Skeletal muscle satellite cell (primary cell): ENCODE measurements around the gene DPP8.
A peak's percentile ranks its signal among the peaks of the same experiment; 100 is the strongest.

ENCODE experiments used
- H3K27me3 ChIP-seq: 2 replicates; pipeline ENCODE4 v1.7.0; 2013; ENCODE audit warnings: low read length; ENCODE audit not compliant: control insufficient read depth, insufficient read depth
- H3K36me3 ChIP-seq: 2 replicates; pipeline ENCODE4 v1.7.0; 2013; ENCODE audit warnings: mild to moderate bottlenecking, control low read depth, low read length; ENCODE audit not compliant: insufficient read depth
- H3K4me1 ChIP-seq: 2 replicates; pipeline ENCODE4 v1.7.0; 2013; ENCODE audit warnings: low read length; ENCODE audit not compliant: control insufficient read depth, insufficient read depth
- H3K4me2 ChIP-seq: 2 replicates; pipeline ENCODE4 v1.7.0; 2013; ENCODE audit warnings: mild to moderate bottlenecking, low read length
- H3K4me3 ChIP-seq: 2 replicates; pipeline ENCODE4 v1.7.0; 2013; ENCODE audit warnings: low read length
- H3K9ac ChIP-seq: 2 replicates; pipeline ENCODE4 v1.7.0; 2013; ENCODE audit warnings: mild to moderate bottlenecking, low read depth, low read length, moderate library complexity
- H3K9me3 ChIP-seq: replicated peaks from 2 replicates; pipeline ENCODE4 v1.7.0; 2013; ENCODE audit warnings: mild to moderate bottlenecking, control low read depth, low read length

The DPP8 gene

GRCh38 chr15:65423150-65423975 lies 94.1 kb downstream of the DPP8 start:
- Histone ChIP-seq H3K27me3 (peaks cover 48% of the 10 kb centered on the region), H3K36me3 (no peaks in the 10 kb centered on the region), H3K4me3 (peak overlapping the region; percentile 67), H3K4me1 (peaks cover 25% of the 10 kb centered on the region), H3K4me2 (peak overlapping the region; percentile 62), H3K9ac (no peak overlapping the region), H3K9me3 (no peaks in the 10 kb centered on the region)

DNA sequence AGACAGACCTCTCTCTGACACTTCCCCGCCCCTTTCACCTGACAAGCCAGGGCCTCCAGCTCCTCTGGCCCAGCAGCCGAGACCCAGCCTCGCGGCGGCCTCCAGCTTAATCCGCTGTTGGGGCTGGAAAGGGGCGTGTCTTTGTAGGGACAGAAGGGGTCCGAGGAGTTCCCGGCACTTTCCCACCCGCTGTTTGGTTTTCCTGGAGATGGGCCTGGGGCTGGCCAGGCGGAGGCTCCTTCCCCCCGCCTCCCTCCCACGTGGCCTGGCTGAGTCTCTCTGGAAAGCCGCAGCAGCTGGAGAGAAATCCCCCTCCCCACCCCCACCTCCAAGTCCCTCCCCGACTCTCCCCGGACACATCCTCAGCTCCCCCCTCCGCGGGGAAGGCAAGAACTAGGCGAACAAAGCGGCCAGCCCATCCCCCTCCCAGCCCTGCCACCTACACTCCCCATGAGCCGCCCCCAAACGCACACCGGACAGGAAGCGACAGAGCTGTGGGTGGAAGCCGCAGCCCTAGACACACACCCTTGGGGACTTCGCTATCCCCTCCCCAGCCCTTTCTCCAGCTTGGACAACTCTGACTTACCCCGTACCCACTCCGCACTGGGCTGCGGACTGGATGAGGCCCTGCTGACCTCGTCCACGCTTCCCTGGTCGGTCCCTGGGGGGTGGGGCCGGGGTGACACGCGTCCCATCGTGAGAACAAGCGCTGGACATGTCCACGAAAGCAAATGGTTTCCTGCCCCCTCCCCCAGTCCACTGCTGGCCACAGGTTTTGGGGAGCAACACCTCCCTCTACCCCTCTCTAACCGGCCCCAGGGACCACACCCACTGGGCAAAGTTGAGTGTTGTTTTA lies 95.9 kb downstream of the DPP8 start:
- Histone ChIP-seq H3K4me3 (peak overlapping the region; percentile 67), H3K9me3 (no peaks in the 10 kb centered on the region), H3K4me2 (peak overlapping the region; percentile 94), H3K4me1 (peaks cover 33% of the 10 kb centered on the region), H3K36me3 (no peaks in the 10 kb centered on the region), H3K9ac (peak overlapping the region; percentile 59), H3K27me3 (peaks cover 65% of the 10 kb centered on the region)

DNA sequence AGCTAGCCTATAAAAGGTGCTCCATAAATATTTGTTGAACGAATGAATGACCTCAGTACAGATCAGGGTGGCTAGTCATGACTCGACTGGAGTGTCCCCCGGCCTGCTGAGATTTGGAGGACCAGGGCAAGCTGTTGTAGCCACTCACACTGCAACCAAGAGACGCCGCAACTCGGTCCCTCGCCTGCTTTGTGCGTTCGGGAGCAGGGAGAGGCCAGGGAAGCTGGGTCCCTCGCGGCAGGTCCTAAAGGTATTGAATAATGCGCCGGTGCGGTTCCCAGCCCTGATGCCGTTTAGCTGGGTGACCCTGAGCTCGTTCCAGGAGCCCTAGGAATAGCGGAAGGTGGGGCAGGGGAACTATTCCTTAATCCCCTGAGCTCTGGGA lies 96.5 kb downstream of the DPP8 start:
- peaks cover 65% of the 10 kb centered on the region for H3K27me3 ChIP-seq
- no peaks in the 10 kb centered on the region for H3K9me3 ChIP-seq
- H3K4me1 ChIP-seq = peaks cover 35% of the 10 kb centered on the region
- H3K4me2 ChIP-seq = peak overlapping the region; percentile 94
- peak overlapping the region; percentile 67 for H3K4me3 ChIP-seq
- H3K9ac ChIP-seq = peak overlapping the region; percentile 59
- no peaks in the 10 kb centered on the region for H3K36me3 ChIP-seq

GRCh38 chr15:65418596-65418995 lies 98.9 kb downstream of the DPP8 start:
- Histone ChIP-seq H3K9ac (no peak overlapping the region), H3K27me3 (peaks cover 72% of the 10 kb centered on the region), H3K9me3 (no peaks in the 10 kb centered on the region)

DNA sequence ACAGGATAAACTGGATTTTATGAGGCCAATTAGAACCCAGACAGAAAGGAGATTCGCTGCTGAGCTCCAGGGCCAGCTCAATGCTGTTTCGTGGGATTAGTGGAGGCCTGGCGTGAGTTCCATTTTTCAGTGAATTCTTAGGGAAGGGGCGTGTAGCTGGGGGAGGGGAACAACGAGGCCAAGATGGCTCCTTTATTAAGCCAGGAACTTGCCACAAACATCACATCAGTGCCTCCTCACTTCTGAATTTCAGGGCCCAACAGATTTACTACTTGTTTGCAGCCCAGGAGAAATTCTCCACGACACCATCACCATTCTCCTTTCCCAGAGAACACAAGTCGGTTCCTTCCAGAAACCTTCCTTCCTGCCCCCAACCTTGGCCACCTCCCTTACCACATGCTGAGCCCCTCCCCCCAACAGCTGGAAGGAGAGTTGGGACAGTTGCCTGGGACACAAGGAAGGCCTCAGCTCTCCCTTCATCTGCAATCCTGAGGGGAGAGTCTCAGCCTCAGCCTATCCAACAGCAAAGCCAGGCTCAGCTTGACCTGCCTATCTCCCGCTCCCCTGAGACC lies 100.6 kb downstream of the DPP8 start:
- Histone ChIP-seq H3K9ac (no peak overlapping the region), H3K4me3 (no peak overlapping the region), H3K27me3 (peaks cover 62% of the 10 kb centered on the region), H3K4me2 (peak overlapping the region; percentile 12), H3K4me1 (peaks cover 40% of the 10 kb centered on the region), H3K9me3 (no peaks in the 10 kb centered on the region), H3K36me3 (no peaks in the 10 kb centered on the region)

More at GRCh38 chr15:65418596-65418995, 98.9 kb downstream of the DPP8 start:
- Histone ChIP-seq H3K36me3 (no peaks in the 10 kb centered on the region), H3K4me2 (no peak overlapping the region), H3K4me1 (peaks cover 47% of the 10 kb centered on the region), H3K4me3 (no peak overlapping the region)

DNA sequence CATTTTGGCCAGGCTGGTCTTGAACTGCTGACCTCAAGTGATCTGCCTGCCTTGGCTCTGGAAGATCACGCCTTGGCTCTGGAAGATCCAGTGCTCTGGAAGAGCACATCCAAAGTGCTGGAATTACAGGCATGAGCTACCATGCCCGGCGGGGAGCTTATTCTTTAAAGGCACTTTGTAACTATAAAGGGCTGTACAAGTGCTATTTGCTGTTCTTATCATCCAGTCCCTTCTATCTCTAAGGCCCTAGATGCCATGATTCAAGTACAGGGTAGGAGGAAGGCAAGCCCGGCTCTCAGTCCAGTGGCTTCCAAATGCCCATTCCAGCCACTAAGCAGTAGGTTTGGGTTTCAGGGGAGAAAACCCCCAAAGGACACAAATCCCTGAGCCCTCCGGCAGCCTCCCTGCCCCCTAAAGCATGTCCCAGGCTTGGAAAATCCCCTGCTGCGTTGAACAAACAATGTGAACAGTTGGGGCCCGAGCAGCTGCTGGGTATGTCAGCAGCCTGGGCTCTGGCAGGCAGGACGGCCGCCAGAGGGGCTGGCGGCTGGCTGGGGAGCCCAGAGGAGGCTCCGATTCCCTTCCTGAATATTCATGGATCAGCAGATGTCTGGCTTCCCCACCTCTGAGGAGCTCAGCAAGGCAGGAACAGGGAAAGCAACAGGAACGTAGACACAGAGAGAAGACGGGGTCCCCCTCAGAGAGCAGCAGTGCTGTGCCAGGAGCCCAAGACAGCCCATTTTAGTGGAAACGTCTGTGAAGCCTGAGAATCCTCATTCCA lies 102.5 kb downstream of the DPP8 start:
- H3K4me3 ChIP-seq = no peak overlapping the region
- no peaks in the 10 kb centered on the region for H3K36me3 ChIP-seq
- peaks cover 22% of the 10 kb centered on the region for H3K4me1 ChIP-seq
- peak overlapping the region; percentile 49 for H3K9ac ChIP-seq
- no peaks in the 10 kb centered on the region for H3K9me3 ChIP-seq
- peak overlapping the region; percentile 59 for H3K4me2 ChIP-seq
- H3K27me3 ChIP-seq = peaks cover 57% of the 10 kb centered on the region

DNA sequence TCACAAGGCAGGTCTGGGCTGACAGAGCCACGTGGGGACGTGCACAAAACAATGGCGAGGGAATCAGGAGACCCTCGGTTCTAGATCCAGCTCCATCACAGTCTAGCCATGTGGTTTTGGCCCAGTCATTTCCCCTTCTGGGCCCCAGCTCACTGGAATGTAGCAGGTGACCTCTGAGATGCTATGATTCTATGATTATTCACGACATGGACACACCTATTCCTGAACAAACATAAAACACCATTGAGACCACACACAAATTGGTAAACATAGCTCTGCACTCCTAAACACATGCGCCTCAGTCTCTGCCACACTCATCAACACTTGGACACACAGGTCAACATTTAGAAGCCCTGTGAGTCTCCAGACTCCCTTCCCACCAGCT lies 103.7 kb downstream of the DPP8 start:
- H3K4me1 ChIP-seq = peaks cover 31% of the 10 kb centered on the region
- no peaks in the 10 kb centered on the region for H3K9me3 ChIP-seq

DNA sequence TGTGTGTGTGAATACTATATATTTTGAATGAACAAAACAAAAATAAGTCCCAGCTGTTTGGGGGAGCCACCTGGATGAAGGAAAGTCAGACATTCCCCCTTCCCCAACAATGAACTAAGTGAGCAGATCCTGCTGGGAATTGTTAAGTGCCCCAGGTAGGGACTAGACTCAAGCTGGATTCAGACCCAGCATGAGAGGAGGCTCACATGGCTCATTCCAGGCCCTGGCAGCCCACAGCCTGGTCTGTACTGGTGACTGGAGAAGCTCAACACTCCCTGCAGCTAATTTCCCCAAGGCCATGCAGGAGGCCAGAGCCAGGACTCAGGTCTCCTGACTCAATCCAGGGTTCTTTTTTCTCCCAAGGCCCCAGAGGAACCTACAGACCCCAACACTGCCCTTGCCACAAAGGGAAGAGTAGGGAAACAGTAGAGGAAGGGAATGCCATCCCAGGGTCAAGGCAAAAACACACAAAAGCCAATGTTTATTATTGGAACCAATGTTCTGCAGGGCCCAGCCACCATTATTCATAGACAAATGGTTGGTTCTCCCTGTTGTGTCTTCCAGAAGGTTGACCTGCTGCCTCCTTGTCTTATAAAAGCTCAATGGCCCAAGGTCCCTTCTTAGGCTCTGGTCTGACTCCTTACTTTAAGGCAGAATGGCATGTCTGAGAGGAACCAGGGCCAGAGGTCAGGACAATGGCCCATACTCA lies 104.3 kb downstream of the DPP8 start:
- Histone ChIP-seq H3K4me2 (no peak overlapping the region), H3K4me3 (no peak overlapping the region), H3K4me1 (peaks cover 36% of the 10 kb centered on the region), H3K9me3 (no peaks in the 10 kb centered on the region), H3K9ac (no peak overlapping the region), H3K27me3 (peaks cover 52% of the 10 kb centered on the region), H3K36me3 (no peaks in the 10 kb centered on the region)

More for the DNA sequence above, 103.7 kb downstream of the DPP8 start:
- Histone ChIP-seq H3K4me3 (no peak overlapping the region), H3K9ac (no peak overlapping the region), H3K27me3 (peaks cover 57% of the 10 kb centered on the region), H3K4me2 (no peak overlapping the region), H3K36me3 (no peaks in the 10 kb centered on the region)

- Histone ChIP-seq H3K9ac (no peak overlapping the region), H3K36me3 (no peaks in the 10 kb centered on the region), H3K27me3 (peaks cover 45% of the 10 kb centered on the region), H3K4me3 (no peak overlapping the region), H3K4me1 (peaks cover 36% of the 10 kb centered on the region), H3K9me3 (no peaks in the 10 kb centered on the region), H3K4me2 (no peak overlapping the region)
Measured at GRCh38 chr15:65412556-65412955, 104.9 kb downstream of the DPP8 start.

GRCh38 chr15:65411465-65412071 lies 105.9 kb downstream of the DPP8 start:
- Histone ChIP-seq H3K4me3 (no peak overlapping the region), H3K9ac (no peak overlapping the region), H3K27me3 (peaks cover 38% of the 10 kb centered on the region), H3K36me3 (no peaks in the 10 kb centered on the region), H3K4me2 (no peak overlapping the region), H3K9me3 (no peaks in the 10 kb centered on the region), H3K4me1 (peaks cover 28% of the 10 kb centered on the region)
